Measurements from ENCODE around the gene HPS4.

The HPS4 gene

DNA sequence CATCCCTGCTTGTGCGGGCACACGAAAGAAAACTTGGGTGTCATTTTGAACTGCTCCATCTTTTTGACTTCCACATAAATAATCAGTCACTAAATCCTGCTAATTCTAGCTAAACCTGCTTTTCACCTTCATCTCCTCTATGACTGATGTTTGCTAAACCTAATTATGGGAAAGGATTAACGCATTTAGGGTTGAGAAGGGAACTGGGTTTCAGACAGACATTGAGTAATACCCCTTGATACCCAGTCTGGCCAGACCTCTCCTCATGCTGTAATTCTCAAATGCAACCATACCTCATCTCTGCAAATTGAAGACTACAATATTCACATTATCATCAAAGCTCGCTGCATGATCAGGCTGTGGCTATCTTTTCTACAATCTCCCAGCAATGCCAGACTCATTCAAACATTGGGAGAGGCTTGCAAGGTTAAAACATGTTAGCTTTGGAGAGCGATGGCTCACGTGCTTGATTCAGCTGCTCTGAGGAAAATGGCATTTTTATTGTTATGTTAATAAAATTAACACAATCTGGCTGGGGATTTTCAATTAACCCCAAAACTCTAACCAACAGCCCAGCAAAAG, 2.4 kb downstream of the HPS4 start:
- no peak for DNase-seq (ENCODE audit: extremely low spot score)
- ChIA-PET CTCF (interaction anchor here (0.9 kb wide), 1 partner anchor 10 kb away, joined by 3 read pairs; no protein-coding TSS in a partner anchor), POLR2A (interaction anchor here (1.2 kb wide), 1 partner anchor 76 kb away, joined by 3 read pairs; no protein-coding TSS in a partner anchor)
- TF ChIP-seq CTBP1 (IDR thresholded peaks at IDR 0.05; ENCODE audit: borderline replicate concordance): no peak
- TF ChIP-seq ARNT (IDR thresholded peaks at IDR 0.05): no peak

DNA sequence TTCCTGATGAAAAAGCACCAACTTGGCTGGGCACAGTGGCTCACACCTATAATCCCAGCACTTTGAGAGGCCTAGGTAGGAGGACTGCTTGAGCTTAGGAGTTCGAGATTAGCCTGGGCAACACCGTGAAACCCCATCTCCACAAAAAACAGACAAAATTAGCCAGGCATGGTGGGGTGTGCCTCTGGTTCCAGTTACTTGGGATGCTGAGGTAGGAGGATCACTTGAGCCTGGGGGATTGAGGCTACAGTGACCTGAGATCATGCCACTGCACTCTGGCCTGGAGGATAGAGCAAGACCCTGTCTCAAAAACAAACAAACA, 3.0 kb downstream of the HPS4 start:
- POLR2A ChIA-PET: interaction anchor here (1.2 kb wide), 1 partner anchor 75 kb away, joined by 3 read pairs; no protein-coding TSS in a partner anchor
- TF ChIP-seq SUZ12 (IDR thresholded peaks at IDR 0.05) (no peak), FOXM1 (IDR thresholded peaks at IDR 0.05; ENCODE audit: borderline replicate concordance) (no peak), HDGF (IDR thresholded peaks at IDR 0.05; ENCODE audit: borderline replicate concordance) (no peak), TARDBP (IDR thresholded peaks at IDR 0.05) (no peak), ARNT (IDR thresholded peaks at IDR 0.05) (no peak), FOXK2 (IDR thresholded peaks at IDR 0.05) (no peak), BHLHE40 (IDR thresholded peaks at IDR 0.05; ENCODE audit: borderline replicate concordance) (no peak), FOXA1 (IDR thresholded peaks at IDR 0.05) (no peak), ZNF384 (IDR thresholded peaks at IDR 0.05) (no peak), CTBP1 (IDR thresholded peaks at IDR 0.05; ENCODE audit: borderline replicate concordance) (no peak), PKNOX1 (IDR thresholded peaks at IDR 0.05) (no peak), LEF1 (IDR thresholded peaks at IDR 0.05; ENCODE audit: borderline replicate concordance) (no peak), L3MBTL2 (conservative IDR thresholded peaks at IDR 0.05) (no peak), NFRKB (IDR thresholded peaks at IDR 0.05) (no peak), SP1 (IDR thresholded peaks at IDR 0.05) (no peak), ELF4 (IDR thresholded peaks at IDR 0.05) (no peak)
- CTCF ChIA-PET: interaction anchor here (0.9 kb wide), 1 partner anchor 11 kb away, joined by 3 read pairs; no protein-coding TSS in a partner anchor
- no peak for DNase-seq (ENCODE audit: extremely low spot score)

GRCh38 chr22:26479792-26480610, 3.6 kb downstream of the HPS4 start:
- DNase-seq (ENCODE audit: extremely low spot score): no peak
- ChIA-PET POLR2A (interaction anchor here (1.2 kb wide), 1 partner anchor 75 kb away, joined by 3 read pairs; no protein-coding TSS in a partner anchor), CTCF (interaction anchor here (1.0 kb wide), 1 partner anchor 19 kb away, joined by 3 read pairs; no protein-coding TSS in a partner anchor)
- no peak for TF ChIP-seq ARNT (IDR thresholded peaks at IDR 0.05)
- no peak for TF ChIP-seq ELF4 (IDR thresholded peaks at IDR 0.05)
- TF ChIP-seq ZNF384 (IDR thresholded peaks at IDR 0.05): no peak
- no peak for TF ChIP-seq HDGF (IDR thresholded peaks at IDR 0.05; ENCODE audit: borderline replicate concordance)
- no peak for TF ChIP-seq L3MBTL2 (conservative IDR thresholded peaks at IDR 0.05)
- no peak for TF ChIP-seq BHLHE40 (IDR thresholded peaks at IDR 0.05; ENCODE audit: borderline replicate concordance)

DNA sequence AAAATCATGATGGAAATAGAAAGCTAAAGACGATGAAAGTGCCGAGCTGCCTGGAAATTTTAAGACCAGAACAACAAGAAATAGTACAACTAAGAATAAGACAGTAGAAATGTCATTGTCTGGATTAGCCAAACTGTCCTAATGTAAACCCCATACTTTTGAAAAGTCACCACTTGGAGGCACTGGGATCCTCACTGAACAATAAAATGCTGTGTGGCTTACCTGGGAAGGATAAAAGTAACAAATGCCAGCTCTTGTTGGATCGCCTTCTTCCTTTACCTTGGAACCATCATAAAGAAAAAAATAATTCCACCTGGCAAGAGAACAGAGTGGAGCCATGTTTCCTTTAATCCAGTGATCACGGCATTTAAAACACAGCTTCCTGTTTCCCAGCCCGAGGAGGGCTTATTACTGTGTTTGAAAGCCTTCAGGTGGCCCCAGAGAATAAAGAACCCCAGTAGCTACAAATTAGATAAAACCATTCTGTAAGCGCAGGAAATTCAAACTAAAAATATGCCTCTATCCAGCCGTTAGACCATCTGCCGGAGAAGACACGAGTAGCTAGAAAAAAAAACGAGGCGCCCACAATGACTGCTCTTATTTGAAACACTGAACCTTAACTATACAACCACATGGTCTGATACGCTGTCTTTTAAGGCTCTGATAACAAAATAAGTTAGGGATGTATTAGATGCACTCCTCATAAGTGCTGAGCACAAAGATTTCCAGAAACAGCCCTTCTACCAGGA, 4.4 kb downstream of the HPS4 start:
- ChIA-PET CTCF (interaction anchor here (1.0 kb wide), 1 partner anchor 19 kb away, joined by 3 read pairs; no protein-coding TSS in a partner anchor), POLR2A (no interaction called here)
- DNase-seq (ENCODE audit: extremely low spot score): no peak
- TF ChIP-seq PKNOX1 (IDR thresholded peaks at IDR 0.05) (no peak), CTBP1 (IDR thresholded peaks at IDR 0.05; ENCODE audit: borderline replicate concordance) (no peak), ZNF384 (IDR thresholded peaks at IDR 0.05) (no peak), ARNT (IDR thresholded peaks at IDR 0.05) (no peak), FOXA1 (IDR thresholded peaks at IDR 0.05) (no peak), ELF4 (IDR thresholded peaks at IDR 0.05) (no peak), SP1 (IDR thresholded peaks at IDR 0.05) (no peak), BHLHE40 (IDR thresholded peaks at IDR 0.05; ENCODE audit: borderline replicate concordance) (no peak), FOXM1 (IDR thresholded peaks at IDR 0.05; ENCODE audit: borderline replicate concordance) (no peak), L3MBTL2 (conservative IDR thresholded peaks at IDR 0.05) (no peak), NFRKB (IDR thresholded peaks at IDR 0.05) (no peak), HDGF (IDR thresholded peaks at IDR 0.05; ENCODE audit: borderline replicate concordance) (no peak)

GRCh38 chr22:26477341-26477731, 6.2 kb downstream of the HPS4 start:
- ChIA-PET CTCF (no interaction called here), POLR2A (no interaction called here)
- no peak for TF ChIP-seq NFRKB (IDR thresholded peaks at IDR 0.05)
- DNase-seq (ENCODE audit: extremely low spot score): no peak

GRCh38 chr22:26476705-26477340, 6.8 kb downstream of the HPS4 start:
- CTCF ChIA-PET: no interaction called here
- POLR2A ChIA-PET: no interaction called here
- DNase-seq (ENCODE audit: extremely low spot score): no peak
- TF ChIP-seq PKNOX1 (IDR thresholded peaks at IDR 0.05) (no peak), FOXA1 (IDR thresholded peaks at IDR 0.05) (no peak), HDGF (IDR thresholded peaks at IDR 0.05; ENCODE audit: borderline replicate concordance) (no peak), L3MBTL2 (conservative IDR thresholded peaks at IDR 0.05) (no peak), ARNT (IDR thresholded peaks at IDR 0.05) (no peak)

All from HEK293T (cell line).